NB4 (cell line): ENCODE measurements around the gene ATP5PO.
A peak's percentile ranks its signal among the peaks of the same experiment; 100 is the strongest.

Experiments
- DNase-seq: peaks from one replicate; pipeline ENCODE4 v3.0.0; 2010; ENCODE audit warnings: low read depth
- H3K4me3 ChIP-seq: one replicate; pipeline ENCODE4 v1.5.1; 2011; ENCODE audit warnings: mild to moderate bottlenecking, low read depth, low read length, moderate library complexity
- MYC ChIP-seq: IDR thresholded peaks from 2 replicates; pipeline ENCODE4 v1.6.1; 2011; ENCODE audit warnings: low read depth, low read length
- POLR2A ChIP-seq: IDR thresholded peaks from 2 replicates; pipeline ENCODE4 v1.6.1; 2011; ENCODE audit warnings: mild to moderate bottlenecking; ENCODE audit not compliant: insufficient read length; ENCODE audit errors: extremely low read depth
- TF ChIP-seq, protein P1 (sequence below): IDR thresholded peaks from 2 replicates; pipeline ENCODE4 v1.6.1; 2011; ENCODE audit warnings: low read depth, low read length
- TF ChIP-seq, protein P2 (sequence below): IDR thresholded peaks from one replicate; pipeline ENCODE4 v1.5.1; 2012; ENCODE audit warnings: low read depth, low read length

Gene ATP5PO

GRCh38 chr21:33924766-33925100 lies 9.1 kb upstream of the ATP5PO start:
- TF ChIP-seq POLR2A, result no peak
- no peak for TF ChIP-seq MYC
- TF ChIP-seq, protein P1, sequence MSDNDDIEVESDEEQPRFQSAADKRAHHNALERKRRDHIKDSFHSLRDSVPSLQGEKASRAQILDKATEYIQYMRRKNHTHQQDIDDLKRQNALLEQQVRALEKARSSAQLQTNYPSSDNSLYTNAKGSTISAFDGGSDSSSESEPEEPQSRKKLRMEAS, result no peak
- TF ChIP-seq, protein P2, sequence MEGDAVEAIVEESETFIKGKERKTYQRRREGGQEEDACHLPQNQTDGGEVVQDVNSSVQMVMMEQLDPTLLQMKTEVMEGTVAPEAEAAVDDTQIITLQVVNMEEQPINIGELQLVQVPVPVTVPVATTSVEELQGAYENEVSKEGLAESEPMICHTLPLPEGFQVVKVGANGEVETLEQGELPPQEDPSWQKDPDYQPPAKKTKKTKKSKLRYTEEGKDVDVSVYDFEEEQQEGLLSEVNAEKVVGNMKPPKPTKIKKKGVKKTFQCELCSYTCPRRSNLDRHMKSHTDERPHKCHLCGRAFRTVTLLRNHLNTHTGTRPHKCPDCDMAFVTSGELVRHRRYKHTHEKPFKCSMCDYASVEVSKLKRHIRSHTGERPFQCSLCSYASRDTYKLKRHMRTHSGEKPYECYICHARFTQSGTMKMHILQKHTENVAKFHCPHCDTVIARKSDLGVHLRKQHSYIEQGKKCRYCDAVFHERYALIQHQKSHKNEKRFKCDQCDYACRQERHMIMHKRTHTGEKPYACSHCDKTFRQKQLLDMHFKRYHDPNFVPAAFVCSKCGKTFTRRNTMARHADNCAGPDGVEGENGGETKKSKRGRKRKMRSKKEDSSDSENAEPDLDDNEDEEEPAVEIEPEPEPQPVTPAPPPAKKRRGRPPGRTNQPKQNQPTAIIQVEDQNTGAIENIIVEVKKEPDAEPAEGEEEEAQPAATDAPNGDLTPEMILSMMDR, result no peak
- peak; percentile 19 for DNase-seq

DNA sequence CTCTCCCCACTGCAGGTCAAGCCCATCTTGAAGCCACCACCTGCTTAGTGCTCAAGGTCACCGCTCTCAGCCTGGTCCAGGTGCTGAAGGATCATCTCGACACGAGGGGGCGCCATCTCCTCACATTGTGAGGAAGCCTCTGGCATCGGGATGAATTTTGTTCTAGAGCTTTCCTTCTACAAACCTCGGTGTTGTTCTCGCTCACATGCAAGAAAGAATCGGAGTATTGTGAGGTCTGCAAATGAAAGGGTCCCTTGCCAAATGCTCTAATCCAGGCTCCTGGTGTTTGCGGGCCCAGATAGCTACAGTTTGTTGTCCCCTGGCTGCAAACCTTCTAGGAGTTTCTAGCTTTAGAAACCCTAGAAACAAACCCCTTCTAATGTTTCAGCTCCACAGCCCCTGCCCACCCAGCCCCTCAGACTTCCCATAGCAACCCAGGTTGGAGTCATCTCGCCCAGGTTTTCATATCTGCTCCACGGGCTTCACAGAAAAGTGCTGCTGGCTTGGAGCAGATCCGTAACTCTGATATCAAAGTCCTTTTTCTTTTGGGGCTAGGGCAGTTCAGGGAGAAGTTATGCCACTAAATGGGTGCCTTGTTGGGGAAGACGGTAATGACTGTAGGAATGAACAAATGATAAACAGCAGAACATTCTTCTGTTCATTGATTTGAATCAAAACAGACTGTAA lies 8.6 kb upstream of the ATP5PO start:
- DNase-seq, result peak; percentile 79
- TF ChIP-seq, protein P1, result peak; percentile 76
- TF ChIP-seq, protein P2, result peak; percentile 86
- TF ChIP-seq MYC, result peak; percentile 47; the same call in 1 of the 2 replicates
- TF ChIP-seq POLR2A, result no peak
- no peak overlapping the region for H3K4me3 ChIP-seq

More at GRCh38 chr21:33924766-33925100, 9.1 kb upstream of the ATP5PO start:
- H3K4me3 ChIP-seq, result no peak overlapping the region

GRCh38 chr21:33917421-33917820 lies 1.8 kb upstream of the ATP5PO start:
- no peak for DNase-seq
- TF ChIP-seq POLR2A (no peak), MYC (no peak)
- TF ChIP-seq, protein P2, result no peak
- TF ChIP-seq, protein P1, result no peak
- no peak overlapping the region for H3K4me3 ChIP-seq

- TF ChIP-seq POLR2A (no peak), MYC (no peak)
- TF ChIP-seq, protein P2, result no peak
- TF ChIP-seq, protein P1, result no peak
- H3K4me3 ChIP-seq, result peak overlapping the region; percentile 93
- no peak for DNase-seq
These were observed 580 bp upstream of the ATP5PO start for GRCh38 chr21:33916200-33916567.

DNA sequence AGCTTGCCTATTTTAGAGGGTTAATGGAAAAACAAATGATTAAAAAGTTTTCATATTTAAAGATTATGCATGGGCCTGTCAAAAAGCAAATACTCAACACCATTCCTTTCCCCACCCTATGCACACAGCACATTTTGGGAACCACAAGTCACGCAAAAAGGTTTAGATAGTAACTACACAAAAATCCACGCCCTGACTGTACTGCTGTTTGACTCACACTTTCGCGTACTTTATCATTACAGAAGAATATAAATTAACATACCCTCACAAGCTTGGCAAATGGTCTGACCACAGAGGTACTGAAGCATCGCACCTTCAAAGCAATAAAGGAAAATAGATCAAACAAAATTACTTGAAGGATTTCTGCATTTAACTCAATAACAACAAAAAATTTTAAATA lies 1.4 kb downstream of the ATP5PO start:
- DNase-seq, result no peak
- H3K4me3 ChIP-seq, result peak overlapping the region; percentile 93
- TF ChIP-seq MYC (no peak), POLR2A (no peak)
- TF ChIP-seq, protein P1, result no peak
- TF ChIP-seq, protein P2, result no peak
